Spleen (tissue), 7 donors: ENCODE results near the gene ARHGAP30.
"Not testable (repeated sequence)": the region's sequence is repeated elsewhere in the genome, so short reads cannot be mapped to it uniquely, and the experiment has no call there.

Experiments
- CTCF ChIP-seq, 11 experiments: fragments of 200-600 bp in 7 of 11; fragments of 450-650 bp in 4 of 11; sonication (generic) in 4 of 11; IDR thresholded peaks in 8 of 11; conservative IDR thresholded peaks in 3 of 11; 1 replicate in 7 of 11; 2 replicates in 4 of 11; pipeline versions ENCODE4 v1.4.0 to v1.8.0; 2016 to 2021; ENCODE audit warnings: antibody characterized with exemption in 11 of 11, inconsistent platforms in 4 of 11, mild to moderate bottlenecking in 1 of 11
- POLR2A ChIP-seq, 3 donors: fragments of 450-650 bp; IDR thresholded peaks; one replicate each; pipeline ENCODE4 v1.5.1; 2017; ENCODE audit warnings: antibody characterized with exemption in 3 of 3, mild to moderate bottlenecking in 1 of 3
- donor health status: DM: no; HTN: no; CAD: no; lungs with moderate emphysema.
- donor health status: DM: no; HTN: no; CAD: no.
- donor health status: DM: no; HTN: no; CAD: no.

- not testable (repeated sequence) for TF ChIP-seq CTCF (IDR thresholded peaks at IDR 0.05 in 8 of 11, conservative IDR thresholded peaks at IDR 0.05 in 3 of 11); POLR2A (IDR thresholded peaks at IDR 0.05)
Measured at GRCh38 chr1:161017181-161017580, 52.5 kb downstream of the ARHGAP30 start.
